HG03139 (cell line): Measurements from ENCODE around the gene STARD7.
"Not testable (repeated sequence)": the region's sequence is repeated elsewhere in the genome, so short reads cannot be mapped to it uniquely, and the experiment has no call there.

ENCODE experiments used
- ATAC-seq: cut with Tn5 transposase; IDR thresholded peaks from one replicate; pipeline ENCODE4 v1.9.1; 2021; ENCODE audit not compliant: unreplicated experiment

STARD7 gene, protein sequence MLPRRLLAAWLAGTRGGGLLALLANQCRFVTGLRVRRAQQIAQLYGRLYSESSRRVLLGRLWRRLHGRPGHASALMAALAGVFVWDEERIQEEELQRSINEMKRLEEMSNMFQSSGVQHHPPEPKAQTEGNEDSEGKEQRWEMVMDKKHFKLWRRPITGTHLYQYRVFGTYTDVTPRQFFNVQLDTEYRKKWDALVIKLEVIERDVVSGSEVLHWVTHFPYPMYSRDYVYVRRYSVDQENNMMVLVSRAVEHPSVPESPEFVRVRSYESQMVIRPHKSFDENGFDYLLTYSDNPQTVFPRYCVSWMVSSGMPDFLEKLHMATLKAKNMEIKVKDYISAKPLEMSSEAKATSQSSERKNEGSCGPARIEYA

DNA sequence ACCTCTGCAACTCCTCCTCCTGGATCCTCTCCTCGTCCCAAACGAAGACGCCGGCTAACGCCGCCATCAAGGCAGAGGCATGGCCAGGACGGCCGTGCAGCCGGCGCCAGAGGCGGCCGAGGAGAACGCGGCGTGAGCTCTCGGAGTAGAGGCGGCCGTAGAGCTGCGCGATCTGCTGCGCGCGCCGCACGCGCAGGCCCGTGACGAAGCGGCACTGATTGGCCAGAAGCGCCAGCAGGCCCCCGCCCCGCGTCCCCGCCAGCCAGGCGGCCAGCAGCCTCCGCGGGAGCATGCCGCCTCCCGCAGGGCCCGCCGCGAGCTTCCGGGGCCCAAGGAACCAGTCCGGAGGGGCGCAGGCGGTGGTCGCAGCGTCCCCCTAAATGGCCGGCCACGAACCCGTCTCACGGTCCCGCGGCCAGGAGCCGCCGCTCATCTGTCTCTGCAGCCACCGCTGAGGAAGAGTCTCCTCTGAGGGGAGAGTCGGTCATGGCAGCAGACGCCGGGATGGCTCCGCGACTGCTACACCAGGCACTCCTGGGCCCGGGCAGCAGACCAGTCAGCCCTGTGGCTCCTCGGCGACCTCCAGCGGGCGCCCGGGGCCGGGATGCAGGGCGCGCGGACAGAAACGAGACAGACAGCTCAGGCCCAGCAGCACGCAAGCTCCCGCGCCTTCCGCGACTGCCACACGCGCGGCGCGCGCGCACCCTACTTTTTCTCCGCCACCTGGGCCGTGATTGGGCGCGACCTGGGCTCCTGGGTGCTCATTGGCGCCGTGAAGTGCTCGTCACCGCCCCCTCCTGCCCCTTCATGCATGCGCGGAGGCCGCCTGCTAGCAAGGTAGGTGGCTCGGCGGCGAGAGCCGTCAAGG is at the start of gene STARD7:
Gene STARD7 (minus strand): TSS at position 685 of the 868 bp plus-strand sequence. CDS start 393 bp downstream, at position 292.
- ATAC-seq = peak; percentile 89

DNA sequence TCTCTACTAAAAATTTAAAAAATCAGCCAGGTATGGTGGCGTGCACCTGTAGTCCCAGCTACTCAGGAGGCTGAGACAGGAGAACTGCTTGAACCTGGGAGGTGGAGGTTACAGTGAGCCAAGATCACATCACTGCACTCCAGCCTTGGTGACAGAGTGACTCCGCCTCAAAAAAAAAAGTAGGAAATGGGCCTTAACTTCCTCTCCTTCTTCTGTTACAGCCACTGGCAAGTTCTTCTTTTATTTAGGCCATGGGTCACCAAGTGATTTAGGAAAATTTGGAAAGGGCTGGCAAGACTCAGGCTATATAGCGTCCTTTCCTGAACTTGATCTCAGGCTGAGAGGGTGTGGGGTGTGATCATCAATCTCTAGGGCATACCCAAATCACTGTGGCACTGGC is 49.1 kb upstream of the STARD7 start:
- not testable (repeated sequence) for ATAC-seq

DNA sequence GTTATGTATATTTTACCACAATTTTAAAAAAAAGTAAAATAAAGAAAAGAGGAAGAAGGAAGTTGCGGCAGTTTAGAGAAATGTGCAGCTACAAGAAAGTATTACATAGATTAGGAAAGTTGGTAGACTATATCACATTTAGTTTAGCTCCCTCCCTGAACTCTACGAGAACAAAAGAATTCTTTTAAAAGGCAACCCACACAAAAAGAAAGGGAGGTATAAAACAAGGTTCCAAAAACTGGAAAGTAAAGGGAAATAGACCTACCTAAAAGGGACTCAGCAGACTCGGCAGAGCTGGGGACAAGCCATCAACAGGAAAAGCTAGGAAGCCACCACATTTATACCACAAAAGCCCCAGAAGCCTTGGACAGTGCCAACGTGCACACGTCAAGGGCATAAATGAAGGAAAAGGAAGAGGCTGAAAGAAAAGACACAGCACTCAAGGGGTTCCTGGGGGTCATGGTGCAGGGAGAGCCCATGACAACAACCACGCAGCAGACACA is 48.0 kb upstream of the STARD7 start:
- no peak for ATAC-seq

DNA sequence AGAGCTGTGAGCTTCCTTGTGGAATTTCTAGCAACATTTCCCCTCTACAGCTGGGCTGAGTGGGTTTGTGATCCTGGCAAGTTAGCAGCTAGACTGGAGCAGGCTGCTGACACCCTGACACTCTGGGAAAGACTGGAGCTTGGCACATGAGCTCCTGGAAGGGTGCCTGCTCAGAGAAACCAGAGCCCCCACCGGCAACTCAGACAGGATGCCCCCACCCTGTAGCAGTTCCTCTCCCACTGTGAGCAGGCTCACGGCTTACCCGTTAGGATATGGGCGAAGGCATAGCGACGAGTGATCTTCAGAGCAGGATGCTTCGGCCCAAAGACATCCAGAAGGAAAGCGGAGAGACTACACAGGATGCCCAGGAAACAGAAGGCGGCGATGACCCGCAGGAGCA is 45.9 kb upstream of the STARD7 start:
- no peak for ATAC-seq

DNA sequence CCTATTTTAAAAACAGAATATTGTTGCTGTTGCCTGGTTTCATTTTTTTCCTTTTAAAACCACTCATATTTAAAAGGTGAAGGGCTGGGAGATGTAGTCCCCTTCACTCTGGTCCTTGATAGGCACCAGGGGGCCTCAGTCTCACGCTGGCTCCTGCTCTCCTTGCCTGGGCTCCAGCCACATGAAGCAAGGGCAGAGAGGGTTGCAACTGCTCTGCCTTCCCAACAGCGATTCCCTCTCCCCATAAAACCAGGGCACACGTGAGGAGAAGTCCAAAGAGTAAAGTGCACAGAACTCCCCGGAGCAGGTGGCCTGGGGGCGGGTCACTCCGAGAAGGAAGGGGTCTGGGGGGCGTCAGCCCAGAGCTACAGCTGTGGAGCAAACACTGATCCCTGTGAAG is 44.4 kb upstream of the STARD7 start:
- no peak for ATAC-seq

DNA sequence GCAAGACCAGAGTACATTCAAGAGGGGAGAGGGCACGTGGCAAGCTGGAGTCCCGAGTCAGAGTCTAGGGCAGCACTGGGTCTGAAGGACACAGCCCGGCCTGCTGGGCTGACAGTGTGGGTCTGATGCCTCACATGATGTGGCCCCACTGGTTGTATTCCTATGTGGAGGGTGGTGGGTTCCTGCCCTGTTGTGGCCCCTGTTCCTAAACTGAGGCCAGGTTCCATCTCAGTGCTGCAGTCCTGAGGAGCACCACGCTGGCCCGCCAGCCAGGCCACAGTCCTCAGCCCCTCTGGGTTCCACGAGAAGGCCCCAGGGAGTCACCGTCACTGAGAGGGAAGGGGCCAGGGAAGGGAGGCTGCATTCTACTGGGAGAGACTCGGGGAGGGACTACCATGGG is 43.9 kb upstream of the STARD7 start:
- ATAC-seq = no peak

DNA sequence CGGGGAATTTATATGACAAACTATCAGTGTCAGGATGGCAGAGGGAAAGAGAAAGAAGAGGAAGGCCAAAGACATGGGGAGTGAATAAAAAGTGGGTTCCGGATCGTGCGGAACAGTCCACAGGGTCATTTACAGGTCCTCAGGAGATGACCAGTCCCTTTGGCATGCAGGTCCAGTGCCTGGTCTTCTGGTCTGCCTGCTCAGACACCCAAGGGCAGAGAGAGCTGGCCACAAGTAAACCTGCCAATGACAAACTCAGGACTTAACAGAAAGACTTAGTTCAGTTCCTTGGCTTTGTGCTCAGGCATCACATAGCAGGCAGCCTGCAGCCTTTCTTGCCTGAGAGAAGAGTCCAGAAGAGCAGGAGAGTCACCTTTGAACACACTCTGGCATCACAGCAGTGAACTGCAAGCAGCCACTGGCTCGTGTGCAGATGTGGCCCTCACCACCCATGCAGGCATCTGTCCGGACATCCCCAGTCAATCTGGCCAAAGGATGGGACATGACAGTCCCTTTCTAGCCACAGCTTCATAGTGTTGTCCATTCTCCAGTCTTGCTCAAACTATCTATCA is 43.2 kb upstream of the STARD7 start:
- ATAC-seq = no peak

DNA sequence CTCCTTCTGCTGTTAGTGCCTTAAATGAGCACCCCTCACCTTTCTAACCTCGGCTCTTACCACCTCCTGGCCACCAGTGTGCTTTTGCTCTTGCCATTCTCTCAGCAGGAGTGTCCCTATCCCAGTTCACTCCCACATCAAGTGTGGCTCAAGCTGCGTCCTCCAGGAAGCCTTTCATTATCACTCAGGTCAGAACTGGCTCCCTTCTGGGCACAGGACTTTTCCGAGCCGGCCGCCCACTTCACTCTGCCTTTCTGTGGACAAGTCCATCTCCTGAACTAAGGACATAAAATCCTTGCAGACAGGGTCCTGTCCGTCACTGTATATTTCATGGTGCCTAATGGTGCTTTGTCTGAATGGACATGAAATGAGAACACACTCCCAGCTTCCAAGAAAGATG is 41.6 kb upstream of the STARD7 start:
- ATAC-seq = no peak

DNA sequence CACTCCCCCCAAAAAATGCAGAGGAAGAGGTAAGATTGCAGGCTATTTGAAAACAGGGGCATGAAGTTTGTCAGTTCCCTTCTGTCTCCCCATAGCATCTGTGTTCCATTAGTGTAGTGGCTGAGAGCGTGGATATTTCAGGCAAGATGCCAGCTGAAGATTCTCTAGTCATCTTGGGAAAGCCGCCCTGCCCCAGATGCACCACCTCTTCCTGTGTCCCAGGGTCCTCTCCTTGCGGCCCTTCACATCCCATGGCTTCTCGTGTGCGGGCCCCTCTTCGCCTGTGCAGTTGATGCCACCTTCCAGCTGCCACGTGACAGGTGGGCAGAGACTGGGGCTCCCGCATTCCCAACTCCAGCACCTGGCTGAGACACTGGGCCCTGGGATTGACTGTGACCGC is 41.0 kb upstream of the STARD7 start:
- ATAC-seq = no peak

DNA sequence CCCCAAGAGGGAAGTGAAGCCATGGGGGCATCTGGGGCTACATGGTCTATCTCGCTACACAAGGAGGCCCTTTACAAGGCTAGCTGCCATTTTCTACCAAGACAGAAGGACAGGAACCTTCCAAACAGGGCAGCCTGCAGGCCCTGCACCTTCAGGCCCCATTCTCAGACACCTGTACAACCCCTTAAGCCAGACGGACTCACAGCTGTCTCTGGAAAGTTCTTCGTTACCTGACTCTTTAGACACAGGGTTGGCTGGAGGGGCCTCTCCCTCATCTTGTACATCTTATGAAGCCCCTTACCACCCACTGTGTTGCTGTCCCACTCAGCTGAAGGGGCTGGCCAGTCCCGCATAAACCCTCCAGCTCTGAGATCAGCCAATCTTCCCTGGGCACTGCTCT is 40.0 kb upstream of the STARD7 start:
- ATAC-seq = no peak

DNA sequence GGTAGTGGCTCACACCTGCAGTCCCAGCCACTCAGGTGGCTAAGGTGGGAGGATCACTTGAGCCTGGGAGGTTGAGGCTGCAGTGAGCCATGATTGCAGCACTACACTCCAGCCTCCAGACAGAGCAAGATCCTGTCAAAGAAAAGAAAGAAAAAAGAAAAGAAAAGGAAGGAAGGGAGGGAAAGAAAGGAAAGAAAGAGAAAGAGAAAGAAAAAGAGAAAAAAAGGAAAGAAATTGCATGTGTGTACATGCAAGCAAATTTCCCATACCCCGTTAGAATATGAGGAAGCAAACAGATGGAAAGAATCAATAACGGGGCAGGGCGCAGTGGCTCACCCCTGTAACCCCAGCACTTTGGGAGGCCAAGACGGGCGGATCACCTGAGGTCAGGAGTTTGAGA is 39.3 kb upstream of the STARD7 start:
- no peak for ATAC-seq

DNA sequence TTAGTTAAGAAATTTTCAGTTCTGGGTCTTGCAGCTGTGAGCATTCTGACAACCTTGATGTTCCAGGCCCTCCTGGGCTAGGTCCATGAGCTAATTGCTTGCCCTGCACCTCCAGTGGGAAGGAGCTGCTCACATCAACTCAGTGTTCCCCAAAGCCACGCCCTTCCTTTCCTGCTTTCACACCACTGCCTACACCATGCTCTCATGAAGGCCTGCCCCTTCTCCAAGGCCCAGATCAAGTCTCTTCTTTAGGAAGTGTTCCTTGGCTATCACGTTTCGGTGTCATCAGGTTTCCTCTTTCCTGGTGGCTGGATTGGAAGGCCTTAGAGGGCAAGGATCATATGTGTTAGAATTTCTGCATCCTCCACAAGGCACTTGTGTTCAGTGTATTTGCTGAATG is 38.4 kb upstream of the STARD7 start:
- no peak for ATAC-seq

DNA sequence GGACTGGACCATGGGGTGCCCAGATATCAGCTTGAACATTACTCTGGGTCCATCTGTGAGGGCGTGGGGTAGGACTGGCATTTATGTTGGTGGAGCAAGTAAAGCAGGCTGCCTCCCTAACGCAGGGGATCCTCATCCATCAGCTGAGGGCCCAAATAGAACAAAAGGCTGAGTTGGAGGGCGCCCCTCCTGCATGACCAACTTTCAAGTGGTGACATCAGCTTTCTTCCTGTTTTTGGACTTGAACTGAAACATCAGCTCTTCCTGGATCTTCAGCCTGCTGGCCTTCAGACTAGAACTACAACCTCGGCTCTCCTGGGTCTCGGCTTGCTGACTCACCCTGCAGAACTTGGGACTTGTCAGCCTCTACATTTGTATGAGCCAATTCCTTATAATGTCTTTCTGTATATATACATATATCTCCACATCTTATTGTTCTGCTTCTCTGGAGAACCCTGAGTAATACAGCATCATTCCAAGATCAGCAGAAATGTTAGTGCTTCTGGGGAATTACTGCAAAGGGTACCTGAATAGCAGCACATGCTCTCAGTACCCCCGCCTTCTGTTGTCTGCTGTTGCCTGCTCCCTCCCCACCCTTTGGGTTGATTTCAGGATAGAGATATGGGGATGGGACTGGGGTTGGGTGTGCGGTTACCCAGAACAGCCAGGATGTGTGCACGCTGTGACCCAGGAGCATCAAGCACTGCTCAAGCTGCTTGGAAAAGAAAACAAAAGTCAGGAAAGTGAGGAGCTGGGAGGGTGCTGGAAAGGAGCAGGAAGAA is 37.2 kb upstream of the STARD7 start:
- no peak for ATAC-seq

DNA sequence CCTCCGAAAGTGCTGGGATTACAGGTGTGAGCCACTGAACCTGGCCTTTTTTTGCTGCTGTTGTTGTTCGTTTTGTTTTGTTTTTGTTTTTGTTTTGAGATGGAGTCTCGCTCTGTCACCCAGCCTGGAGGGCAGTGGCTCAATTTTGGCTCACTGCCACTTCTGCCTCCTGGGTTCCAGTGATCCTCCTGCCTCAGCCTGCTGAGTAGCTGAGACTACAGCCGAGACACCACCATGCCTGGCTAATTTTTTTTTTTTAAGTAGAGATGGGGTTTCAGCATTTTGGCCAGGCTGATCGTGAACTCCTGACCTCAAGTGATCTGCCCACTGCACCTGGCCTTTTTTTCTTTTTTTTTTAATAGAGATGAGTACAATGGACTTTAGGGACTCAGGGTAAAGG is 35.2 kb upstream of the STARD7 start:
- no peak for ATAC-seq

DNA sequence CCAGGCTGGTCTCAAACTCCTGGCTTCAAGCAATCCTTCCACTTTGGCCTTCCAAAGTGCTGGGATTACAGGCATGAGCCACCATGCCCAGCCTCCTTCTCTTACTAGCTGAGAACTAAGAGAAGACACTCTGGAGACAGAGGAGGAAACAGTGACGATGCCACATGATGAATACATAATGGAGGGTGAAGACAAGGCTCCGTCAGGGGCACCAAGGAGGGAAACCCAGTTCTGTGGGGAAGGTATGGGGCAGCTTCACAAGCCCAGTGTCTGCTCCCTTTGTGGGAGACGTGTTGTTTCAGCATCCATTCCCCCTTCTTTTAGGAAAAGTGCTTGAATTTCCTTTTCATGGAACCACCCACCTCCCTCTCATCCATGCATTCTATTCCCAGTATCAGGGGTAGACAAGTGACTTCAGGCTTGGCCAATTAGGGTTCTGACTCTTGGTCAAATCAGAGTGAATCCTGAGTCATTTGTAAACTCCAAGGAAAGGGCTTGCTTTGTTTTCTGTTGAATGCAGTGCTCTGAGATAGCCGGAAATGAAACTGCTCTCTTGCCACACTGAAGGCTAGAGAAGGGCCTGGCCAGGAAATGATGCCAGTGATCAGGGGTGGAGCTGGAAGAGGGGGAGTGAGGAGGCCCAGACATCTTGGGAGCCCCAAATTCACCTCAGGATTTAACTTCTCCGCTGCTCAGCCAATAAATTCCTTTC is 33.4 kb upstream of the STARD7 start:
- peak; percentile 76 for ATAC-seq

DNA sequence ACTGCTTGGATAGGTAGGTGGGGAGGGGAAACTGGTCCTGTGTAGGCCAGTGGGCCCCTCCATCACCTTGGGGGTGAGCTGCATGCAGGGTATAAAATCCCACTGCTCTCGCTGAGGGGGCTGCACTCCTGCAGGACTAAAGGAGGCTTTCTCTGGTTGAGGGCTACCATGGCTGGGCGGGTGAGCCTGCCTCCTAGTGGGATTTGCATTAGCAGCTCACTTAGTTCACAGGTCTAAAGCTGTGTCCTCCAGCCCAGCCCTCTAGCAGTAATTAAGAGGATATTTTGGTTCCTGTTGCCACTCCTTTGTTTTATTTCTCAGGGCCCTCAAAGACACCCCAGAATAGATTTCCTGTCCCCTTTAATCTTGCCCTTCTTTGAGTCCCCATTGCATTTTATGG is 32.6 kb upstream of the STARD7 start:
- ATAC-seq = no peak

DNA sequence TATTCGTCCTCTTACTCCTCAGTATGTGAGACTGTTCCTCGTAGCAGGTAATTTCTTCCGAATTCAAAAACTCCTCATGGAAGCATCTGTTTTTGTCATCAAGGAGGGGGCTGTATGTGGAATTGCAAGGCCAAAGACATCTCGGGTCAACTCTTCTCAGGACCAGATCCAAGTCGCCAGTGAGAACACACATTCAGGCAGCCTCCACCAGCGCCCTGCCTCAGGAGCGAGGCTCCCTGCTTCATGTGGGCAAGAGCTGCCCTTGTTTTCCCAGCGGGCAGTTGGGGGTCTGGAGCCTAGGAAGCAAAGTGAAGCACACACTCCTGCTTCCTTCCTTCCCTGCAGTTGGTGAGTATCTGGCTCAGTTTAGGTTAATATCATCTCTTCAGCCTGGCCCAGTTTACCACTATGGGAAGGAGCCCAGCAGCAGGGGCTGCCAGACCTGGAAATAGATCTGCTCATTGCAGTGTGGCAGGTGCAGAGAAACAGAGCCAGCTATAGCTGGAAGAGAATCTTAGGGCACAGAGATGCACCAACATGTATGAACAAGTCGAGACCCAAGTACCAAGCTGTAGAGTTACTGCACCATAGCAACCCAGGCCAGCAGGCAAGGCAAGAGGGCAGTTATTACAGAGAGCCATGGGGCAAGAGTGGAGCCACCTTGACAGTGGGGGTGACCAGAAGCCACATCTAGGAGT is 31.9 kb upstream of the STARD7 start:
- ATAC-seq = no peak

DNA sequence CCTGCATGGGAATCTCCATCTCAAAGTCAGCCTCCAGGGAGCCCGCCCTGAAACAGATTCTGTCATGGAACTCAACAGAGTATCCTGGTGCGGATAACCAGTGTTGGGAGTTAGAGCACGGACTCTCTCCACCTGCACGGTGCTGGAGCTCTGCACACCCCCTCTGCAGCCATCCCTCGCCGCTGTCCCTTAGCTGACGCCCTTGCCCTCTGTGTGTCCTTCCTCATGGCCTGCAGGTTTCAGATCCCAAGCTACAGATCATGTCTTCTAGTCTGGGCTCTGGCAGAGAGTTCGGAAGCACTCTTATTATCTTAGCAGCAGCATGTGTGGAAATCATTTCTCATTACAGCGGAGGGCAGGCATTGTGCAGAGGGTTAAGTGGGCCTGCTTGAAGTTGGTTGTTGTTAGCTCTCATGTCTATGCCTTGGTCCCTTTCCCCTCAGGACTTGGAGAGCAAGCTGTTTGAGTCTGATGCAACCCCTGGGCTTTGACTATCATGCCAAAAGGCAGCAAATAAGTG is 31.2 kb upstream of the STARD7 start:
- no peak for ATAC-seq

DNA sequence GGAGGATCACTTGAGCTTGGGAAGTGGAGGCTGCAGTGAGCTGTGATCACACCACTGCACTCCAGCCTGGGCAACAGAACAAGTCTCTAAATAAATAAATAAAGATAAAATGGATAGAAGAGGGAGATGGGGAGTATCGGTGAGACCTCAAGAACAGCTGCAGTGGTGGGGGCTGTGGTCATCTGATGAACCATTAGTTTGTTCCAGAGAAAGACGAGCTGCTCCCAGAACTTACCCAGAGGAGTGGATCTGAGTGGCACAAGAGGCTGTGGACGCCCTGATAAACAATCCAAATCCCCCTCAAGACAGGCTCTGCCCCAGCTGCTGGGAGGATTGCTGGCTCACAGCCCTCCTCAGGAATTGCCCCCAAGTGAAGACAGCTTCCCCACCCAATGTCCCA is 30.5 kb upstream of the STARD7 start:
- no peak for ATAC-seq
